Smooth muscle cell (in vitro differentiated cells): ENCODE data around the gene OPALIN. TPM values are rescaled to one million over a fixed set of nuclear protein-coding genes. Genes with fewer than 3 reads are reported as not detected.

Experiments used
- DNase-seq: peaks from one replicate; lab custom pipeline; 2025; ENCODE audit not compliant: unreplicated experiment; lab: John Stamatoyannopoulos, UW
- H2AFZ ChIP-seq: fragments of 200-600 bp; sonication (generic); 2 replicates; pipeline ENCODE4 v1.6.0; 2016; ENCODE audit warnings: antibody characterized with exemption, low read depth, mild to moderate bottlenecking
- H3F3A ChIP-seq: fragments of 200-600 bp; sonication (generic); 2 replicates; pipeline ENCODE4 v1.6.0; 2017; ENCODE audit warnings: antibody characterized with exemption, low read depth
- H3K27ac ChIP-seq: fragments of 200-600 bp; sonication (generic); 2 replicates; pipeline ENCODE4 v1.5.1; 2016; ENCODE audit warnings: low read depth, mild to moderate bottlenecking
- H3K27me3 ChIP-seq: fragments of 200-600 bp; sonication (generic); 2 replicates; pipeline ENCODE4 v1.6.1; 2016; ENCODE audit warnings: low read depth, mild to moderate bottlenecking
- H3K36me3 ChIP-seq: fragments of 200-600 bp; sonication (generic); 2 replicates; pipeline ENCODE4 v1.5.1; 2016; ENCODE audit warnings: low read depth
- H3K4me1 ChIP-seq: fragments of 200-600 bp; sonication (generic); 2 replicates; pipeline ENCODE4 v1.5.1; 2016; ENCODE audit warnings: low read depth
- H3K4me2 ChIP-seq: fragments of 200-600 bp; sonication (generic); 2 replicates; pipeline ENCODE4 v1.6.0; 2016; ENCODE audit warnings: mild to moderate bottlenecking
- H3K4me3 ChIP-seq: fragments of 200-600 bp; sonication (generic); 2 replicates; pipeline ENCODE4 v1.5.1; 2016; ENCODE audit warnings: mild to moderate bottlenecking
- H3K79me2 ChIP-seq: fragments of 200-600 bp; sonication (generic); 2 replicates; pipeline ENCODE4 v1.6.0; 2016; ENCODE audit warnings: low read depth, mild to moderate bottlenecking
- H3K9ac ChIP-seq: fragments of 200-600 bp; sonication (generic); 2 replicates; pipeline ENCODE4 v1.6.0; 2016; ENCODE audit warnings: low read depth
- H3K9me3 ChIP-seq: fragments of 200-600 bp; sonication (generic); replicated peaks from 2 replicates; pipeline ENCODE4 v1.5.1; 2016; ENCODE audit warnings: low read depth
- H4K20me1 ChIP-seq: fragments of 200-600 bp; sonication (generic); 2 replicates; pipeline ENCODE4 v1.6.0; 2016; ENCODE audit warnings: low read depth
- CTCF ChIP-seq: fragments of 200-600 bp; sonication (generic); IDR thresholded peaks from 2 replicates; pipeline ENCODE4 v1.5.1; 2017; ENCODE audit warnings: borderline replicate concordance, mild to moderate bottlenecking, antibody characterized with exemption; ENCODE audit not compliant: insufficient read depth, poor library complexity, severe bottlenecking
- WGBS: methylation state at CpG from one replicate; pipeline ENCODE4 v1.1.7; 2016; ENCODE audit warnings: low lambda C conversion rate; 5-methylcytosine and 5-hydroxymethylcytosine counted together
- polyA plus RNA-seq: library from polyadenylated mRNA; unstranded; fragments of >200 nt; fragmentation: Nextera tagmentation; extraction: Ambion mirVana; gene quantifications from 2 replicates; pipeline ENCODE4 v1.2.1, GENCODE V29; 2016
- total RNA-seq: library from RNA; depleted of rRNA; stranded (reverse); fragments of >200 nt; gene quantifications from 2 replicates; pipeline ENCODE4 v1.2.3, GENCODE V29; 2014

OPALIN gene
- total RNA-seq = not detected in 2 replicates
- not detected in 2 replicates for polyA plus RNA-seq

- Histone ChIP-seq H3K36me3 (no peaks in the 10 kb centered on the region), H3K4me3 (no peak within 1 kb of the TSS), H2AFZ (no peak within 1 kb of the TSS), H3K9me3 (no peaks in the 10 kb centered on the region), H3K27me3 (peaks cover 5% of the 10 kb centered on the region), H3K79me2 (no peaks in the 10 kb centered on the region), H4K20me1 (no peaks in the 10 kb centered on the region), H3K4me2 (no peak within 1 kb of the TSS), H3F3A (no peaks in the 10 kb centered on the region), H3K9ac (no peak within 1 kb of the TSS), H3K27ac (no peak within 1 kb of the TSS), H3K4me1 (no peaks in the 10 kb centered on the region)
- WGBS = 83% methylated on average over 7 of the region's 7 CpGs
- TF ChIP-seq CTCF = no peak
- no peak for DNase-seq
Observed at GRCh38 chr10:96358851-96359540, at the start of gene OPALIN. TSS of gene OPALIN (minus strand) at chr10:96359002. CDS start at chr10:96358896, 106 bp downstream.

GRCh38 chr10:96408201-96408600 is 49.4 kb upstream of the OPALIN start:
- no peak for TF ChIP-seq CTCF
- H3K4me1 ChIP-seq = no peaks in the 10 kb centered on the region
- no peaks in the 10 kb centered on the region for H3K79me2 ChIP-seq
- no peaks in the 10 kb centered on the region for H4K20me1 ChIP-seq
- no peak overlapping the region for H3K9ac ChIP-seq
- H3K27me3 ChIP-seq = peaks cover 39% of the 10 kb centered on the region
- no peak overlapping the region for H2AFZ ChIP-seq
- WGBS = 85% methylated on average over 1 of the region's 1 CpG
- no peak overlapping the region for H3K4me2 ChIP-seq
- no peaks in the 10 kb centered on the region for H3K36me3 ChIP-seq
- H3F3A ChIP-seq = no peaks in the 10 kb centered on the region
- H3K9me3 ChIP-seq = no peaks in the 10 kb centered on the region
- no peak overlapping the region for H3K27ac ChIP-seq
- no peak for DNase-seq
- H3K4me3 ChIP-seq = no peak overlapping the region

GRCh38 chr10:96407560-96408069 is 48.8 kb upstream of the OPALIN start:
- H3F3A ChIP-seq = no peaks in the 10 kb centered on the region
- H3K27me3 ChIP-seq = peaks cover 39% of the 10 kb centered on the region
- no peak for DNase-seq
- no peak overlapping the region for H2AFZ ChIP-seq
- 88% methylated on average over 15 of the region's 15 CpGs for WGBS
- H3K4me2 ChIP-seq = no peak overlapping the region
- TF ChIP-seq CTCF = no peak
- H3K4me1 ChIP-seq = no peaks in the 10 kb centered on the region
- H3K79me2 ChIP-seq = no peaks in the 10 kb centered on the region
- H3K9me3 ChIP-seq = no peaks in the 10 kb centered on the region
- H3K4me3 ChIP-seq = no peak overlapping the region
- H3K9ac ChIP-seq = no peak overlapping the region
- no peaks in the 10 kb centered on the region for H4K20me1 ChIP-seq
- no peak overlapping the region for H3K27ac ChIP-seq
- H3K36me3 ChIP-seq = no peaks in the 10 kb centered on the region

- no peaks in the 10 kb centered on the region for H3K9me3 ChIP-seq
- no peaks in the 10 kb centered on the region for H3F3A ChIP-seq
- H3K79me2 ChIP-seq = no peaks in the 10 kb centered on the region
- H3K4me3 ChIP-seq = no peak overlapping the region
- H3K36me3 ChIP-seq = no peaks in the 10 kb centered on the region
- TF ChIP-seq CTCF = no peak
- H3K4me1 ChIP-seq = peaks cover 4% of the 10 kb centered on the region
- H2AFZ ChIP-seq = no peak overlapping the region
- no peak for DNase-seq
- H4K20me1 ChIP-seq = no peaks in the 10 kb centered on the region
- H3K27ac ChIP-seq = no peak overlapping the region
- peaks cover 33% of the 10 kb centered on the region for H3K27me3 ChIP-seq
- no peak overlapping the region for H3K9ac ChIP-seq
- WGBS = 90% methylated on average over 5 of the region's 5 CpGs
- H3K4me2 ChIP-seq = no peak overlapping the region
Observed at GRCh38 chr10:96406091-96406490, 47.3 kb upstream of the OPALIN start.
